Heart left ventricle (tissue), 16 donors: ENCODE data around the gene RUFY4. TPM values are rescaled to one million over a fixed set of nuclear protein-coding genes. Genes with fewer than 3 reads are reported as not detected.
A peak's percentile ranks its signal among the peaks of the same experiment; 100 is the strongest.
"Not testable (repeated sequence)": the region's sequence is repeated elsewhere in the genome, so short reads cannot be mapped to it uniquely, and the experiment has no call there.

Source experiments
- ATAC-seq, 4 donors: fragments of 200-7000 bp; cut with Tn5 transposase; one replicate each; pipeline ENCODE4 v1.9.1; 2020 to 2022; ENCODE audit warnings: moderate library complexity in 4 of 4, mild to moderate bottlenecking in 3 of 4, moderate number of reproducible peaks in 1 of 4
- DNase-seq, 5 donors: peaks; one replicate each; pipeline ENCODE4 v3.0.0-alpha.2; 2020
- H3K27ac ChIP-seq, 12 donors: fragments of 200-600 bp; sonication (generic) in 4 of 12; one replicate each; pipeline versions ENCODE4 v1.5.0 to v1.8.0; 2016 to 2022; ENCODE audit warnings: mild to moderate bottlenecking in 2 of 12
- H3K27me3 ChIP-seq, 9 donors: fragments of 200-600 bp; sonication (generic) in 2 of 9; one replicate each; pipeline versions ENCODE4 v1.5.1 to v1.8.0; 2016 to 2022; ENCODE audit warnings: mild to moderate bottlenecking in 3 of 9
- H3K36me3 ChIP-seq, 9 donors: fragments of 200-600 bp; sonication (generic) in 2 of 9; one replicate each; pipeline versions ENCODE4 v1.5.0 to v1.8.0; 2018 to 2022; ENCODE audit warnings: mild to moderate bottlenecking in 2 of 9
- H3K4me1 ChIP-seq, 12 donors: fragments of 200-600 bp; sonication (generic) in 4 of 12; one replicate each; pipeline versions ENCODE4 v1.5.0 to v1.8.0; 2016 to 2022; ENCODE audit warnings: mild to moderate bottlenecking in 3 of 12
- H3K4me3 ChIP-seq, 12 donors: fragments of 200-600 bp; sonication (generic) in 4 of 12; one replicate each; pipeline versions ENCODE4 v1.5.0 to v1.8.0; 2017 to 2022; ENCODE audit warnings: mild to moderate bottlenecking in 9 of 12, moderate library complexity in 4 of 12
- H3K9me3 ChIP-seq, 12 donors: fragments of 200-600 bp; sonication (generic) in 4 of 12; one replicate each; pipeline versions ENCODE4 v1.5.0 to v1.8.0; 2016 to 2022; ENCODE audit warnings: mild to moderate bottlenecking in 1 of 12
- CTCF ChIP-seq, 12 donors: fragments of 200-600 bp; sonication (generic) in 4 of 12; IDR thresholded peaks; one replicate each; pipeline versions ENCODE4 v1.5.0 to v1.8.0; 2018 to 2022; ENCODE audit warnings: antibody characterized with exemption in 12 of 12, mild to moderate bottlenecking in 5 of 12
- POLR2A ChIP-seq, 2 donors: fragments of 450-650 bp; IDR thresholded peaks; one replicate each; pipeline ENCODE4 v1.6.1; 2017; ENCODE audit warnings: antibody characterized with exemption in 2 of 2, mild to moderate bottlenecking in 2 of 2, moderate library complexity in 2 of 2
- whole genome bisulfite sequencing, 4 donors: extraction: QIAGEN DNeasy Blood & Tissue Kit in 2 of 4; methylation state at CpG; one replicate each; pipeline versions ENCODE4 v1.1.5 to v1.1.7; 2013 to 2018; 5-methylcytosine and 5-hydroxymethylcytosine counted together
- intact Hi-C, 10 donors: fragments of 100-400 bp; cut with DNase I; formaldehyde crosslinking; loops; one replicate each; pipeline versions ENCODE4 v1.11.1 to v1.14.2; 2022
- long read RNA-seq, 3 donors: library from polyadenylated mRNA; unstranded; transcript quantifications; one replicate each; pipeline ENCODE4 v2.0.0, GENCODE V29; 2020 to 2021
- polyA plus RNA-seq, 2 donors: library from polyadenylated mRNA; stranded (reverse); fragments of 200-250 nt; gene quantifications; one replicate each; pipeline ENCODE4 v1.2.3, GENCODE V29; 2013
- total RNA-seq, 9 donors: library from RNA; depleted of rRNA in 2 of 9; stranded (reverse); fragments of >200 nt in 2 of 9; fragmentation: NEBNext Ultra II Directional in 3 of 9; extraction: Animal tissue kit (Norgen Biotek cat#: 25700) in 3 of 9; gene quantifications; one replicate each; pipeline versions ENCODE4 v1.1.0 to v1.2.4, GENCODE V29; 2016 to 2023
- donor health status: ischemic (EF 13 %, LVEDD 7.1; RV severe dilation, severe dysfunction).
- donor health status: healthy with polysubstance abuse.
- donor health status: DM: no; HTN: yes; CAD: no.
- donor health status: DM: no; HTN: no; CAD: no.
- donor health status: ischemic (EF 25% LVEDD 6.9; RV normal size, moderate dysfunction).
- donor health status: ischemic (EF 25% LVEDD 5.7; RV mildly dilated, moderate dysfunction).
- donor health status: healthy.
- donor health status: DM: yes; HTN: yes; CAD: no.
- donor health status: ischemic (EF 35%, LVEDD 5.7; RV mildly dilated, moderate dysfunction).
- donor health status: nonischemic (EF 11% LVEDD 7.7; RV severe dilation, severe dysfunction).
- donor health status: DM: yes; HTN: yes; CAD: no.
- donor health status: PGD.
- donor health status: ischemic (EF 29% LVEDD 5.4; RV normal size, mild dysfunction).
- donor health status: nonischemic (EF 23%, LVEDD 6.1; RV moderate dilation, normal function).

Gene RUFY4
- 1 to 10 TPM in 1 of 9 donors, under 1 TPM in 2, not detected in 6; 0.11 to 1.0 (median 0.14) TPM for total RNA-seq
- polyA plus RNA-seq = not detected
- long read RNA-seq, donor 1 = 0 reads
- long read RNA-seq, donor 2 = 0 reads
- long read RNA-seq, donor 3 = 0 reads

DNA sequence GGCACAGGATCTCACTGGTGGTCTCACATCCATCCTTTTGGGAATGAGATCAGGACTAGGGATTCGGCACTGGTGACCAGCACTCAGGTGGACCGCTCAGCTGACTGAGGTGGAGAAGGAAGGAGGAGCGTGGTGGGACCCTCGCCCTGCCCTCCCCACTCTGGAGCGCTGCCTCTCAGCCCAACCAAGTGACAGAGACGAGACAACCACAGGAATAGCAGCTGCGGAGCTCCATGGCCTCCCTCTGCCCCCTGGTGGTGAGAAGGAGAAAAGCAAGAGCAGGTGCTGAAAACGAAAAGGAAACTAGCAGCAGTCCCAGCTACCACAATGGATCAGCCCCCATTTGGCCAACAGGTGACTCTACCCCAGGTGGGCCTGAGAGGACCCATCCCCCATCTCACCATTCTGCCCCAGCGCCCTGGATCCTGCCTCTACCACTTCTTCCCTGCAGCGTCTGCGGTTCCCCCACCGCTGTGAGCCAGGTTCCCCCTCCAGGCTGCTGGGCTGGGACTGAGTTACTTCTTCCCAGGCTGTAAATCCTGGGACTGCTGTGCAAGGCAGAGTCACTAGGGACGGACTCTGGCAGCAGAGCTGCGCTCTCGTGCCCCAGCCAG, at the start of gene RUFY4:
Gene RUFY4, plus strand, starts transcription at position 533 of the 614 bp plus-strand sequence. CDS start 1,353 bp downstream, outside the sequence.
- peak; percentile 66 to 76 (median 69) for DNase-seq
- peaks cover 0 to 15% (median 0%) of the 10 kb centered on the region in 9 donors for H3K27me3 ChIP-seq
- ATAC-seq = peak; percentile 53 to 75 (median 70)
- peak; percentile 68 to 84 (median 80) for TF ChIP-seq CTCF (IDR thresholded peaks at IDR 0.05)
- H3K27ac ChIP-seq, H3K36me3 ChIP-seq, H3K9me3 ChIP-seq: not testable (repeated sequence)
- peaks cover 0 to 21% (median 1%) of the 10 kb centered on the region in 12 donors for H3K4me1 ChIP-seq
- 4 to 6% (median 5%) methylated on average over 10 to 15 of the region's 15 CpGs for WGBS, 4 donors
- intact Hi-C loops = loop anchor here in 7 of 10 donors (1.0 to 10.0 kb wide), 4 partner anchors 32 to 284 kb away; no protein-coding TSS in a partner anchor
- H3K4me3 ChIP-seq = peak within 1 kb of the TSS in 9 of 12 donors; percentile 14 to 48 (median 34)

GRCh38 chr2:218019411-218020060, 49.5 kb upstream of the RUFY4 start:
- Histone ChIP-seq H3K4me1 (peaks cover 0 to 84% (median 42%) of the 10 kb centered on the region in 12 donors), H3K27ac (peak overlapping the region in 1 of 12 donors; percentile 73)

DNA sequence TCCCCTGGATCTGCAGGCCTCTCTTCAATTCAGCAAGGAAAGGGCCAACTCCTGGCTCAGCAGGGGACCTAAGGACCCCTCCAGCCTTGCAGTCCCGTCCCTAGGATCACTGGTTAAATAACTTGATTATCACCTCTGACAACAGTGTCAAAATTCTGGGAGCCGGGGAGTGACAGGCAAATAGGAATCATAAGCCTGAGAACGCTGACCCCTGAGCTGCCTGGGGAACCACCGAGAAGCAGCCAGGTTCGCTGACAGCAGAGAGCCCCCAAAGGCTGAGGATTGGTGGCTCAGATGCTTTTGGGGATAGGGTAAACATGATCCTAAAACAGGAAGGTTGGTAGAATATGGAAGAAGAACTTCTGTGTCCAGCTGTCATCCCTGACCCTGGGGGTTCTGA, 48.8 kb upstream of the RUFY4 start:
- DNase-seq = peak in 1 of 5 donors; percentile 17
- peaks cover 0 to 89% (median 46%) of the 10 kb centered on the region in 12 donors for H3K4me1 ChIP-seq
- TF ChIP-seq CTCF (IDR thresholded peaks at IDR 0.05) (no peak), POLR2A (IDR thresholded peaks at IDR 0.05) (no peak)
- H3K27ac ChIP-seq = peak overlapping the region in 4 of 12 donors; percentile 34 to 85 (median 82)
- no peak overlapping the region for H3K4me3 ChIP-seq
- no peak for ATAC-seq
- intact Hi-C loops = no loop called here
- H3K36me3 ChIP-seq = no peaks in the 10 kb centered on the region
- no peaks in the 10 kb centered on the region for H3K27me3 ChIP-seq
- WGBS, 4 donors = 76 to 90% (median 87%) methylated on average over 5 of the region's 5 CpGs
- H3K9me3 ChIP-seq = no peaks in the 10 kb centered on the region

More at GRCh38 chr2:218019411-218020060, 49.5 kb upstream of the RUFY4 start:
- DNase-seq = peak in 1 of 5 donors; percentile 19
- Histone ChIP-seq H3K9me3 (no peaks in the 10 kb centered on the region), H3K27me3 (no peaks in the 10 kb centered on the region), H3K4me3 (no peak overlapping the region), H3K36me3 (no peaks in the 10 kb centered on the region)
- intact Hi-C loops = no loop called here
- TF ChIP-seq POLR2A (IDR thresholded peaks at IDR 0.05) (no peak), CTCF (IDR thresholded peaks at IDR 0.05) (no peak)
- 86 to 89% (median 87%) methylated on average over 7 of the region's 7 CpGs for WGBS, 4 donors
- no peak for ATAC-seq

- no peaks in the 10 kb centered on the region for H3K36me3 ChIP-seq
- WGBS, 4 donors = 78 to 85% (median 81%) methylated on average over 6 of the region's 6 CpGs
- peak overlapping the region in 1 of 12 donors; percentile 11 for H3K4me3 ChIP-seq
- no peaks in the 10 kb centered on the region for H3K9me3 ChIP-seq
- ATAC-seq = no peak
- TF ChIP-seq POLR2A (IDR thresholded peaks at IDR 0.05) = no peak
- no peak for TF ChIP-seq CTCF (IDR thresholded peaks at IDR 0.05)
- H3K27me3 ChIP-seq = no peaks in the 10 kb centered on the region
- H3K27ac ChIP-seq = peak overlapping the region in 11 of 12 donors; percentile 47 to 90 (median 82)
- DNase-seq = peak in 1 of 5 donors; percentile 23
- intact Hi-C loops = no loop called here
- peaks cover 0 to 87% (median 47%) of the 10 kb centered on the region in 12 donors for H3K4me1 ChIP-seq
These were observed 48.0 kb upstream of the RUFY4 start for GRCh38 chr2:218020966-218021535.
